ENCODE measurements around the gene NRL. TPM values are rescaled to one million over a fixed set of nuclear protein-coding genes. Genes with fewer than 3 reads are reported as not detected.

The NRL gene
- total RNA-seq, 1 experiment from 2014 or later: 2.5 TPM

- no peak overlapping the region for H4K91ac ChIP-seq (ENCODE audit: insufficient read length, low read depth, low read length)
- no CpG with 5 or more reads among the region's 2 CpGs for WGBS (ENCODE audit: extremely low coverage, insufficient read length, low lambda C conversion rate)
- no peak overlapping the region for H3K14ac ChIP-seq (ENCODE audit: insufficient read depth, low read length)
- H4K8ac ChIP-seq (replicated peaks; ENCODE audit: insufficient read length, low read depth, low read length): no peak overlapping the region
- no peak overlapping the region; a peak in 1 of 7 replicates for H3K27ac Mint-ChIP-seq
- H2BK20ac ChIP-seq (ENCODE audit: low read depth, low read length, poor library complexity, severe bottlenecking): no peak overlapping the region
- no peak overlapping the region for H3K18ac ChIP-seq (ENCODE audit: insufficient read length, low read depth, low read length)
- H2BK120ac ChIP-seq (ENCODE audit: low read depth, low read length, poor library complexity, severe bottlenecking): no peak overlapping the region
- no peak for TF ChIP-seq CTCF (conservative IDR thresholded peaks at IDR 0.05)
- DNase-seq: no peak
- no peak overlapping the region for H2BK15ac ChIP-seq (ENCODE audit: low read depth, low read length)
- H3K4me2 ChIP-seq (ENCODE audit: insufficient read depth, insufficient read length, low read length): no peak overlapping the region
- no peak overlapping the region for H3T11ph ChIP-seq (ENCODE audit: low read length)
- H3K4ac ChIP-seq (ENCODE audit: low read depth, low read length): no peak overlapping the region
- no peaks in the 10 kb centered on the region for H3K4me1 ChIP-seq (ENCODE audit: insufficient read depth, low read length)
- H3K56ac ChIP-seq (ENCODE audit: insufficient read length, low read depth, low read length): no peak overlapping the region
- H4K5ac ChIP-seq (ENCODE audit: insufficient read length, low read depth, low read length): no peak overlapping the region
- H3K27me3 Mint-ChIP-seq (ENCODE audit: low read depth): peaks cover 15% of the 10 kb centered on the region
- H2BK5ac ChIP-seq (ENCODE audit: insufficient read length, low read length): no peak overlapping the region
- peaks cover 5% of the 10 kb centered on the region for H3K23me2 ChIP-seq (ENCODE audit: insufficient read length, low read depth, low read length, poor library complexity, severe bottlenecking)
- no peaks in the 10 kb centered on the region for H3K79me1 ChIP-seq (ENCODE audit: insufficient read depth, low read depth, low read length, poor library complexity, severe bottlenecking)
- H3K4me3 Mint-ChIP-seq: no peak overlapping the region
- no peak overlapping the region for H2AFZ ChIP-seq (ENCODE audit: low read length)
- H3K9me3 Mint-ChIP-seq: no peaks in the 10 kb centered on the region; a peak in 3 of 5 replicates
- no peak overlapping the region for H3K9ac ChIP-seq (ENCODE audit: extremely low read depth, insufficient read length, low read length)
- H4K20me1 ChIP-seq (ENCODE audit: control insufficient read depth, insufficient read depth, insufficient read length): no peaks in the 10 kb centered on the region
- peaks cover 11 to 12% of the 10 kb centered on the region in 2 experiments; a peak in 3 of 4 replicates for H3K4me1 Mint-ChIP-seq
- H3K23ac ChIP-seq (ENCODE audit: insufficient read length, low read depth, low read length): no peak overlapping the region
- no peaks in the 10 kb centered on the region for H3K9me3 ChIP-seq (ENCODE audit: control insufficient read depth, low read depth, low read length)
- no peak overlapping the region for H3K27ac ChIP-seq (ENCODE audit: insufficient read length, low read depth, low read length)
- H2AK5ac ChIP-seq (ENCODE audit: insufficient read length, low read length): no peak overlapping the region
- H3K36me3 Mint-ChIP-seq (ENCODE audit: insufficient read depth in 1 of 3, low read depth in 3 of 3): 0 out of 7 replicates have a peak, but pooled peaks cover 0 to 2% (median 0%) of the 10 kb centered on the region in 3 experiments
- H3K27me3 ChIP-seq (ENCODE audit: insufficient read depth, low read length): no peaks in the 10 kb centered on the region
- H2BK12ac ChIP-seq (ENCODE audit: insufficient read length, low read depth, low read length): no peak overlapping the region
- no peaks in the 10 kb centered on the region for H3K79me2 ChIP-seq (ENCODE audit: insufficient read depth, low read length)
These were observed 74.1 kb downstream of the NRL start for GRCh38 chr14:24040692-24041091.

All from H9 (cell line).